Esophagus (tissue), 2 donors: ENCODE results near the gene METTL9. TPM values are rescaled to one million over a fixed set of nuclear protein-coding genes. Genes with fewer than 3 reads are reported as not detected.

ENCODE experiments used
- H3K27ac ChIP-seq, 2 donors: one replicate each; pipeline ENCODE4 v1.5.1; 2013; ENCODE audit warnings: low read depth in 2 of 2, mild to moderate bottlenecking in 2 of 2, inconsistent platforms in 1 of 2, low read length in 1 of 2, moderate library complexity in 1 of 2
- H3K27me3 ChIP-seq, 2 donors: one replicate each; pipeline ENCODE4 v1.6.1; 2013; ENCODE audit warnings: low read length in 2 of 2, control low read depth in 1 of 2, mild to moderate bottlenecking in 1 of 2; ENCODE audit not compliant: insufficient read depth in 2 of 2, control insufficient read depth in 1 of 2
- H3K36me3 ChIP-seq, 2 donors: one replicate each; pipeline ENCODE4 v1.6.1; 2013; ENCODE audit warnings: low read length in 1 of 2; ENCODE audit not compliant: control insufficient read depth in 2 of 2, insufficient read depth in 2 of 2
- H3K4me1 ChIP-seq, 2 donors: one replicate each; pipeline ENCODE4 v1.6.1; 2013; ENCODE audit warnings: low read length in 1 of 2; ENCODE audit not compliant: control insufficient read depth in 2 of 2, insufficient read depth in 2 of 2
- H3K4me3 ChIP-seq, 2 donors: one replicate each; pipeline ENCODE4 v1.5.1; 2013; ENCODE audit warnings: low read length in 2 of 2, mild to moderate bottlenecking in 2 of 2, low read depth in 1 of 2, moderate library complexity in 1 of 2
- H3K9me3 ChIP-seq, 2 donors: one replicate each; pipeline ENCODE4 v1.6.1; 2013; ENCODE audit warnings: mild to moderate bottlenecking in 2 of 2, low read depth in 1 of 2, low read length in 1 of 2, moderate library complexity in 1 of 2; ENCODE audit not compliant: control insufficient read depth in 2 of 2, insufficient read depth in 1 of 2
- WGBS, 2 donors: extraction: QIAGEN DNeasy Blood & Tissue Kit; methylation state at CpG; one replicate each; pipeline ENCODE4 v1.1.7; 2013; 5-methylcytosine and 5-hydroxymethylcytosine counted together
- polyA plus RNA-seq, 2 donors: library from polyadenylated mRNA; stranded (reverse); fragments of 200-250 nt; gene quantifications; one replicate each; pipeline ENCODE4 v1.2.3, GENCODE V29; 2013
- donor health status: healthy with polysubstance abuse.
- donor health status: Bipolar disorder and iron deficiency.

Gene METTL9
- polyA plus RNA-seq, 2 donors: 20.7 to 57.0 TPM

- Histone ChIP-seq H3K36me3 (no peaks in the 10 kb centered on the region), H3K4me1 (no peaks in the 10 kb centered on the region), H3K4me3 (no peak overlapping the region), H3K27ac (no peak overlapping the region), H3K9me3 (no peaks in the 10 kb centered on the region), H3K27me3 (no peaks in the 10 kb centered on the region)
- 79 to 85% methylated on average over 4 of the region's 4 CpGs for WGBS, 2 donors
Observed at GRCh38 chr16:21589551-21589950, 9.8 kb upstream of the METTL9 start.

GRCh38 chr16:21590287-21590686, 9.1 kb upstream of the METTL9 start:
- Histone ChIP-seq H3K36me3 (no peaks in the 10 kb centered on the region), H3K4me3 (no peak overlapping the region), H3K4me1 (no peaks in the 10 kb centered on the region), H3K27me3 (no peaks in the 10 kb centered on the region), H3K9me3 (no peaks in the 10 kb centered on the region), H3K27ac (no peak overlapping the region)
- 81 to 82% methylated on average over 2 of the region's 2 CpGs for WGBS, 2 donors

- no peaks in the 10 kb centered on the region for H3K9me3 ChIP-seq
- no peaks in the 10 kb centered on the region for H3K36me3 ChIP-seq
- WGBS, 2 donors: 58 to 62% methylated on average over 2 of the region's 2 CpGs
- no peaks in the 10 kb centered on the region for H3K27me3 ChIP-seq
- no peaks in the 10 kb centered on the region for H3K4me1 ChIP-seq
- no peak overlapping the region for H3K27ac ChIP-seq
- no peak overlapping the region for H3K4me3 ChIP-seq
Observed at GRCh38 chr16:21590796-21591195, 8.6 kb upstream of the METTL9 start.

- no peak overlapping the region for H3K27ac ChIP-seq
- 90 to 93% methylated on average over 9 of the region's 9 CpGs for WGBS, 2 donors
- no peak overlapping the region for H3K4me3 ChIP-seq
- H3K36me3 ChIP-seq: no peaks in the 10 kb centered on the region
- no peaks in the 10 kb centered on the region for H3K9me3 ChIP-seq
- H3K27me3 ChIP-seq: no peaks in the 10 kb centered on the region
- no peaks in the 10 kb centered on the region for H3K4me1 ChIP-seq
Observed at GRCh38 chr16:21592191-21592590, 7.2 kb upstream of the METTL9 start.

GRCh38 chr16:21593530-21594289, 5.7 kb upstream of the METTL9 start:
- Histone ChIP-seq H3K27me3 (no peaks in the 10 kb centered on the region), H3K4me1 (no peaks in the 10 kb centered on the region), H3K9me3 (no peaks in the 10 kb centered on the region), H3K27ac (no peak overlapping the region), H3K4me3 (no peak overlapping the region), H3K36me3 (no peaks in the 10 kb centered on the region)
- 66% methylated on average over 7 of the region's 7 CpGs for WGBS, 2 donors

GRCh38 chr16:21597561-21598030, 1.8 kb upstream of the METTL9 start:
- Histone ChIP-seq H3K4me3 (no peak overlapping the region), H3K36me3 (no peaks in the 10 kb centered on the region), H3K4me1 (no peaks in the 10 kb centered on the region), H3K9me3 (no peaks in the 10 kb centered on the region), H3K27ac (no peak overlapping the region), H3K27me3 (no peaks in the 10 kb centered on the region)
- WGBS, 2 donors: 55 to 78% methylated on average over 2 of the region's 2 CpGs

- Histone ChIP-seq H3K4me3 (no peak overlapping the region), H3K9me3 (no peaks in the 10 kb centered on the region), H3K27ac (peak overlapping the region in 1 of 2 donors; percentile 91), H3K27me3 (no peaks in the 10 kb centered on the region), H3K36me3 (no peaks in the 10 kb centered on the region), H3K4me1 (no peaks in the 10 kb centered on the region)
- 87 to 89% methylated on average over 12 of the region's 12 CpGs for WGBS, 2 donors
Observed at GRCh38 chr16:21598206-21598605, 1.2 kb upstream of the METTL9 start.

- H3K27ac ChIP-seq: peak overlapping the region; percentile 91 to 98
Observed at GRCh38 chr16:21598701-21599121, 666 bp upstream of the METTL9 start.

GRCh38 chr16:21600031-21600773, 825 bp downstream of the METTL9 start:
- Histone ChIP-seq H3K27me3 (no peaks in the 10 kb centered on the region), H3K36me3 (no peaks in the 10 kb centered on the region), H3K27ac (peak overlapping the region; percentile 98), H3K4me1 (no peaks in the 10 kb centered on the region), H3K4me3 (peak overlapping the region; percentile 96 to 98), H3K9me3 (no peaks in the 10 kb centered on the region)
- WGBS, 2 donors: 0% methylated on average over 46 to 52 of the region's 52 CpGs

More at GRCh38 chr16:21598701-21599121, 666 bp upstream of the METTL9 start:
- Histone ChIP-seq H3K4me3 (peak overlapping the region; percentile 96 to 98), H3K36me3 (no peaks in the 10 kb centered on the region), H3K9me3 (no peaks in the 10 kb centered on the region), H3K4me1 (no peaks in the 10 kb centered on the region), H3K27me3 (no peaks in the 10 kb centered on the region)
- WGBS, 2 donors: 0 to 1% methylated on average over 13 of the region's 13 CpGs
